Karpas-422 (cell line): Measurements from ENCODE around the gene B3GAT3. TPM values are rescaled to one million over a fixed set of nuclear protein-coding genes. Genes with fewer than 3 reads are reported as not detected.

Experiments
- DNase-seq: peaks from one replicate; pipeline ENCODE4 v3.0.0-alpha.2; 2015
- H2AFZ ChIP-seq: fragments of 200-600 bp; sonication (generic); 2 replicates; pipeline ENCODE4 v1.6.1; 2014; ENCODE audit warnings: antibody characterized with exemption, low read length, mixed read lengths
- H3K27ac ChIP-seq: fragments of 200-600 bp; sonication (generic); 2 replicates; pipeline ENCODE4 v1.5.1; 2014; ENCODE audit warnings: mild to moderate bottlenecking, low read length, moderate library complexity
- H3K27me3 ChIP-seq: fragments of 200-600 bp; sonication (generic); 2 replicates; pipeline ENCODE4 v1.6.1; 2014; ENCODE audit warnings: low read length, mixed read lengths
- H3K36me3 ChIP-seq: fragments of 200-600 bp; sonication (generic); 2 replicates; pipeline ENCODE4 v1.6.1; 2014; ENCODE audit warnings: low read length, mixed read lengths; ENCODE audit not compliant: insufficient read depth
- H3K4me1 ChIP-seq: fragments of 200-600 bp; sonication (generic); 2 replicates; pipeline ENCODE4 v1.6.1; 2014; ENCODE audit warnings: mild to moderate bottlenecking, low read length, mixed read lengths
- H3K4me2 ChIP-seq: fragments of 200-600 bp; sonication (generic); 2 replicates; pipeline ENCODE4 v1.6.1; 2014; ENCODE audit warnings: low read length, low read depth, mild to moderate bottlenecking; ENCODE audit not compliant: poor library complexity, severe bottlenecking
- H3K4me3 ChIP-seq: fragments of 200-600 bp; sonication (generic); 2 replicates; pipeline ENCODE4 v1.5.1; 2014; ENCODE audit warnings: mild to moderate bottlenecking, antibody characterized with exemption, low read length, mixed read lengths
- H3K79me2 ChIP-seq: fragments of 200-600 bp; sonication (generic); 2 replicates; pipeline ENCODE4 v1.6.1; 2014; ENCODE audit warnings: mild to moderate bottlenecking, low read length, mixed read lengths
- H3K9ac ChIP-seq: fragments of 200-600 bp; sonication (generic); 2 replicates; pipeline ENCODE4 v1.6.0; 2014; ENCODE audit warnings: low read length
- H3K9me2 ChIP-seq: fragments of 200-600 bp; sonication (generic), shearing (Covaris generic); replicated peaks from 2 replicates; pipeline ENCODE4 v1.6.0; 2014; ENCODE audit warnings: mild to moderate bottlenecking, low read length, moderate library complexity; ENCODE audit not compliant: insufficient read depth
- H3K9me3 ChIP-seq: fragments of 300-700, 200-600 bp; sonication (generic); 2 replicates; pipeline ENCODE4 v1.6.1; 2014; ENCODE audit warnings: low read length, mixed read lengths
- H4K20me1 ChIP-seq: fragments of 200-600 bp; sonication (generic); 2 replicates; pipeline ENCODE4 v1.6.1; 2014; ENCODE audit warnings: mild to moderate bottlenecking, antibody characterized with exemption, low read length, low read depth; ENCODE audit not compliant: insufficient read depth
- total RNA-seq: library from RNA; depleted of rRNA; stranded (reverse); fragments of >200 nt; shearing (Covaris generic); gene quantifications from 2 replicates; pipeline ENCODE4 v1.2.3, GENCODE V29; 2014; ENCODE audit warnings: low replicate concordance

The B3GAT3 gene
- total RNA-seq, 1 experiment from 2014 or later = 43.5 TPM

- H3K9me2 ChIP-seq = no peaks in the 10 kb centered on the region
- H3K9ac ChIP-seq = no peak overlapping the region
- H3K27me3 ChIP-seq = no peaks in the 10 kb centered on the region
- H3K4me3 ChIP-seq = no peak overlapping the region
- peaks cover 26% of the 10 kb centered on the region for H3K4me1 ChIP-seq
- H4K20me1 ChIP-seq = peaks cover 28% of the 10 kb centered on the region; the same call in 1 of the 2 replicates
- H2AFZ ChIP-seq = no peak overlapping the region
- H3K27ac ChIP-seq = no peak overlapping the region
- no peak overlapping the region for H3K4me2 ChIP-seq
- H3K9me3 ChIP-seq = no peaks in the 10 kb centered on the region
- no peak for DNase-seq
- peaks cover 14% of the 10 kb centered on the region for H3K36me3 ChIP-seq
- peaks cover 11% of the 10 kb centered on the region for H3K79me2 ChIP-seq
Measured at GRCh38 chr11:62605467-62605866, 16.3 kb downstream of the B3GAT3 start.

- peaks cover 32% of the 10 kb centered on the region; the same call in 1 of the 2 replicates for H4K20me1 ChIP-seq
- H3K4me3 ChIP-seq = no peak overlapping the region
- peaks cover 20% of the 10 kb centered on the region for H3K79me2 ChIP-seq
- H3K9me3 ChIP-seq = no peaks in the 10 kb centered on the region
- H3K9me2 ChIP-seq = no peaks in the 10 kb centered on the region
- H3K4me2 ChIP-seq = no peak overlapping the region
- H3K36me3 ChIP-seq = peaks cover 20% of the 10 kb centered on the region
- H3K27ac ChIP-seq = no peak overlapping the region
- H2AFZ ChIP-seq = no peak overlapping the region
- DNase-seq = no peak
- H3K4me1 ChIP-seq = peaks cover 35% of the 10 kb centered on the region
- no peaks in the 10 kb centered on the region for H3K27me3 ChIP-seq
- H3K9ac ChIP-seq = no peak overlapping the region
Measured at GRCh38 chr11:62604460-62605120, 17.2 kb downstream of the B3GAT3 start.

- no peak overlapping the region for H3K9ac ChIP-seq
- no peak overlapping the region for H3K4me3 ChIP-seq
- H4K20me1 ChIP-seq = peaks cover 33% of the 10 kb centered on the region; the same call in 1 of the 2 replicates
- no peaks in the 10 kb centered on the region for H3K9me2 ChIP-seq
- H3K79me2 ChIP-seq = peaks cover 25% of the 10 kb centered on the region
- H3K27me3 ChIP-seq = no peaks in the 10 kb centered on the region
- no peaks in the 10 kb centered on the region for H3K9me3 ChIP-seq
- peak; percentile 41 for DNase-seq
- H3K4me2 ChIP-seq = no peak overlapping the region
- no peak overlapping the region for H3K27ac ChIP-seq
- peaks cover 42% of the 10 kb centered on the region for H3K4me1 ChIP-seq
- peaks cover 24% of the 10 kb centered on the region for H3K36me3 ChIP-seq
- no peak overlapping the region for H2AFZ ChIP-seq
Measured at GRCh38 chr11:62603776-62604299, 17.9 kb downstream of the B3GAT3 start.

GRCh38 chr11:62603072-62603408 lies 18.7 kb downstream of the B3GAT3 start:
- Histone ChIP-seq H3K9me2 (no peaks in the 10 kb centered on the region), H3K9ac (no peak overlapping the region), H3K27me3 (no peaks in the 10 kb centered on the region), H2AFZ (no peak overlapping the region), H3K27ac (no peak overlapping the region), H4K20me1 (peaks cover 28% of the 10 kb centered on the region; the same call in 1 of the 2 replicates), H3K4me1 (peaks cover 44% of the 10 kb centered on the region), H3K9me3 (no peaks in the 10 kb centered on the region), H3K36me3 (peaks cover 32% of the 10 kb centered on the region), H3K79me2 (peaks cover 33% of the 10 kb centered on the region), H3K4me2 (no peak overlapping the region), H3K4me3 (no peak overlapping the region)
- peak; percentile 39 for DNase-seq

- H4K20me1 ChIP-seq = peaks cover 30% of the 10 kb centered on the region; the same call in 1 of the 2 replicates
- H3K4me1 ChIP-seq = peaks cover 38% of the 10 kb centered on the region
- H3K4me3 ChIP-seq = peak overlapping the region; percentile 35; the same call in 1 of the 2 replicates
- peaks cover 38% of the 10 kb centered on the region for H3K79me2 ChIP-seq
- peaks cover 39% of the 10 kb centered on the region for H3K36me3 ChIP-seq
- H3K9ac ChIP-seq = peak overlapping the region; percentile 49
- H2AFZ ChIP-seq = no peak overlapping the region
- H3K27ac ChIP-seq = peak overlapping the region; percentile 47
- H3K9me3 ChIP-seq = no peaks in the 10 kb centered on the region
- peak overlapping the region; percentile 43 for H3K4me2 ChIP-seq
- DNase-seq = peak; percentile 39
- no peaks in the 10 kb centered on the region for H3K9me2 ChIP-seq
- H3K27me3 ChIP-seq = no peaks in the 10 kb centered on the region
Measured at GRCh38 chr11:62602141-62603071, 19.4 kb downstream of the B3GAT3 start.

- Histone ChIP-seq H4K20me1 (peaks cover 25% of the 10 kb centered on the region; the same call in 1 of the 2 replicates), H3K9me2 (no peaks in the 10 kb centered on the region), H3K36me3 (peaks cover 40% of the 10 kb centered on the region), H2AFZ (peak within 1 kb of the TSS; percentile 45; the same call in 1 of the 2 replicates), H3K9ac (peak within 1 kb of the TSS; percentile 100), H3K9me3 (no peaks in the 10 kb centered on the region), H3K79me2 (peaks cover 38% of the 10 kb centered on the region), H3K4me1 (peaks cover 30% of the 10 kb centered on the region), H3K4me3 (peak within 1 kb of the TSS; percentile 80), H3K27me3 (no peaks in the 10 kb centered on the region), H3K4me2 (peak within 1 kb of the TSS; percentile 78), H3K27ac (peak within 1 kb of the TSS; percentile 89)
- DNase-seq = peak; percentile 100
Measured at GRCh38 chr11:62601372-62602140, 20.2 kb downstream of the B3GAT3 start, which contains the start of gene MTA2. TSS of gene MTA2 (minus strand) at chr11:62601865. CDS start at chr11:62601450, 415 bp downstream.

GRCh38 chr11:62601122-62601371 lies 20.7 kb downstream of the B3GAT3 start:
- H2AFZ ChIP-seq = peak overlapping the region; percentile 45; the same call in 1 of the 2 replicates
- peaks cover 30% of the 10 kb centered on the region for H3K4me1 ChIP-seq
- peak overlapping the region; percentile 100 for H3K9ac ChIP-seq
- peaks cover 21% of the 10 kb centered on the region; the same call in 1 of the 2 replicates for H4K20me1 ChIP-seq
- H3K4me3 ChIP-seq = peak overlapping the region; percentile 80
- H3K36me3 ChIP-seq = peaks cover 42% of the 10 kb centered on the region
- peaks cover 38% of the 10 kb centered on the region for H3K79me2 ChIP-seq
- peak overlapping the region; percentile 78 for H3K4me2 ChIP-seq
- DNase-seq = peak; percentile 74
- no peaks in the 10 kb centered on the region for H3K9me3 ChIP-seq
- H3K9me2 ChIP-seq = no peaks in the 10 kb centered on the region
- peak overlapping the region; percentile 89 for H3K27ac ChIP-seq
- H3K27me3 ChIP-seq = no peaks in the 10 kb centered on the region
